Adrenal gland (tissue), 12 donors: ENCODE measurements around the gene KCNJ14. TPM values are rescaled to one million over a fixed set of nuclear protein-coding genes. Genes with fewer than 3 reads are reported as not detected.
A peak's percentile ranks its signal among the peaks of the same experiment; 100 is the strongest.

Source experiments
- DNase-seq, 7 donors: peaks; one replicate each; pipeline ENCODE4 v3.0.0-alpha.2; 2019 to 2020
- H3K27ac ChIP-seq, 5 donors: fragments of 200-600 bp; sonication (generic) in 4 of 5; 1 replicate in 3 of 5; 2 replicates in 2 of 5; pipeline versions ENCODE4 v1.5.1 to v1.8.0; 2016 to 2020; ENCODE audit warnings: mild to moderate bottlenecking in 1 of 5
- H3K27me3 ChIP-seq: fragments of 200-600 bp; 2 replicates; pipeline ENCODE4 v1.8.0; 2021
- H3K36me3 ChIP-seq, 2 donors: fragments of 200-600 bp; replicated peaks in 1 of 2; 1 replicate in 1 of 2; 2 replicates in 1 of 2; pipeline versions ENCODE4 v1.5.1 to v1.8.0; 2018 to 2022
- H3K4me1 ChIP-seq, 2 donors: fragments of 200-600 bp; replicated peaks in 1 of 2; 1 replicate in 1 of 2; 2 replicates in 1 of 2; pipeline versions ENCODE4 v1.5.1 to v1.8.0; 2018 to 2021
- H3K4me3 ChIP-seq, 4 donors: fragments of 200-600 bp; sonication (generic) in 3 of 4; one replicate each; pipeline ENCODE4 v1.5.1; 2016 to 2018
- H3K9me3 ChIP-seq, 3 donors: fragments of 200-600 bp; sonication (generic) in 1 of 3; replicated peaks in 1 of 3; 1 replicate in 2 of 3; 2 replicates in 1 of 3; pipeline versions ENCODE4 v1.5.1 to v1.8.0; 2016 to 2021
- POLR2A ChIP-seq, 2 donors: fragments of 450-650 bp; IDR thresholded peaks; one replicate each; pipeline ENCODE4 v1.6.1; 2017; ENCODE audit warnings: antibody characterized with exemption in 2 of 2, mild to moderate bottlenecking in 2 of 2, moderate library complexity in 1 of 2
- WGBS, 4 donors: extraction: QIAGEN DNeasy Blood & Tissue Kit in 2 of 4; methylation state at CpG; one replicate each; pipeline versions ENCODE4 v1.1.5 to v1.1.7; 2013 to 2017; 5-methylcytosine and 5-hydroxymethylcytosine counted together
- intact Hi-C, 2 donors: fragments of 100-400 bp; cut with DNase I; formaldehyde crosslinking; loops; one replicate each; pipeline versions ENCODE4 v1.14.1 to v1.15.0; 2022 to 2023
- polyA plus RNA-seq, 3 donors: library from polyadenylated mRNA; stranded (reverse); fragments of 200-250 nt in 2 of 3; fragments of 350-450 nt in 1 of 3; fragmentation: Illumina TruSeq in 1 of 3; extraction: RNeasy Lipid Tissue Mini Kit (QIAGEN cat#74804) in 1 of 3; gene quantifications; one replicate each; pipeline ENCODE4 v1.2.3, GENCODE V29; 2013 to 2014
- total RNA-seq, 9 donors: library from RNA; depleted of rRNA in 4 of 9; stranded (reverse); fragments of >200 nt in 4 of 9; fragments of 120-200 nt in 1 of 9; fragmentation: NEBNext Ultra II Directional in 1 of 9; extraction: Animal tissue kit (Norgen Biotek cat#: 25700) in 1 of 9; gene quantifications; one replicate each; pipeline versions ENCODE4 v1.1.0 to v1.2.4, GENCODE V29; 2013 to 2023
- TF ChIP-seq, protein P1 (sequence below), 6 experiments: fragments of 450-650 bp in 4 of 6; fragments of 200-600 bp in 2 of 6; sonication (generic) in 1 of 6; IDR thresholded peaks; 1 replicate in 5 of 6; 2 replicates in 1 of 6; pipeline versions ENCODE4 v1.5.1 to v1.8.0; 2016 to 2021; ENCODE audit warnings: antibody characterized with exemption in 6 of 6, mild to moderate bottlenecking in 2 of 6, moderate library complexity in 1 of 6
- donor health status: healthy with polysubstance abuse.
- donor health status: Bipolar disorder and iron deficiency.
- donor health status: DM: yes; HTN: yes; CAD: no.
- donor health status: DM: no; HTN: no; CAD: no.
- donor health status: DM: no; HTN: no; CAD: no.
- donor health status: DM: yes; HTN: yes; CAD: no.

Gene KCNJ14
- total and polyA plus RNA-seq, 12 donors, result 0.09 to 0.83 (median 0.42) TPM

DNA sequence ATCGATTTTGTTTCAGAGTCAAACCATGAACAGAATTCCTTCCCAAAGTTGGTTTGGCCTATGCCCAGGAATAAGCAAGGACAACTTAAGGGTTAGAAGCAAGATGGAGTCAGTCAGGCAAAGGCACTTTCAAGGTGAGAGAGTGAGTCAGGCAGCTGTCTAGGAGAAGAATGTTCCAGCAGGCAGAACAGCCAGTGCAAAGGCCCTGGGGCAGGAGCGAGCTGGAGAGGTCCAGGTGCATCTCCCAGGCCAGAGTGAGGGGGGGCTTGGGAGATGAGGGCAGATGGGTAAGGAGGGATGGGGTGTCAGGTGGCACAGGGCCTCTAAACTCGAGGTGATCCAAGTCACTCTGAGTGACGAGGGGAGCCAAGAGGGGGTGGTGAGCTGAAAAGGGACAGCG is 18.8 kb upstream of the KCNJ14 start:
- intact Hi-C loops, result no loop called here
- Histone ChIP-seq H3K36me3 (no peaks in the 10 kb centered on the region), H3K4me3 (no peak overlapping the region), H3K9me3 (no peaks in the 10 kb centered on the region), H3K27ac (no peak overlapping the region), H3K4me1 (no peaks in the 10 kb centered on the region), H3K27me3 (no peaks in the 10 kb centered on the region)
- no peak for DNase-seq
- WGBS, 4 donors, result 84 to 91% (median 86%) methylated on average over 5 of the region's 5 CpGs
- no peak for TF ChIP-seq POLR2A (IDR thresholded peaks at IDR 0.05)
- TF ChIP-seq, protein P1, sequence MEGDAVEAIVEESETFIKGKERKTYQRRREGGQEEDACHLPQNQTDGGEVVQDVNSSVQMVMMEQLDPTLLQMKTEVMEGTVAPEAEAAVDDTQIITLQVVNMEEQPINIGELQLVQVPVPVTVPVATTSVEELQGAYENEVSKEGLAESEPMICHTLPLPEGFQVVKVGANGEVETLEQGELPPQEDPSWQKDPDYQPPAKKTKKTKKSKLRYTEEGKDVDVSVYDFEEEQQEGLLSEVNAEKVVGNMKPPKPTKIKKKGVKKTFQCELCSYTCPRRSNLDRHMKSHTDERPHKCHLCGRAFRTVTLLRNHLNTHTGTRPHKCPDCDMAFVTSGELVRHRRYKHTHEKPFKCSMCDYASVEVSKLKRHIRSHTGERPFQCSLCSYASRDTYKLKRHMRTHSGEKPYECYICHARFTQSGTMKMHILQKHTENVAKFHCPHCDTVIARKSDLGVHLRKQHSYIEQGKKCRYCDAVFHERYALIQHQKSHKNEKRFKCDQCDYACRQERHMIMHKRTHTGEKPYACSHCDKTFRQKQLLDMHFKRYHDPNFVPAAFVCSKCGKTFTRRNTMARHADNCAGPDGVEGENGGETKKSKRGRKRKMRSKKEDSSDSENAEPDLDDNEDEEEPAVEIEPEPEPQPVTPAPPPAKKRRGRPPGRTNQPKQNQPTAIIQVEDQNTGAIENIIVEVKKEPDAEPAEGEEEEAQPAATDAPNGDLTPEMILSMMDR (IDR thresholded peaks at IDR 0.05), result no peak

DNA sequence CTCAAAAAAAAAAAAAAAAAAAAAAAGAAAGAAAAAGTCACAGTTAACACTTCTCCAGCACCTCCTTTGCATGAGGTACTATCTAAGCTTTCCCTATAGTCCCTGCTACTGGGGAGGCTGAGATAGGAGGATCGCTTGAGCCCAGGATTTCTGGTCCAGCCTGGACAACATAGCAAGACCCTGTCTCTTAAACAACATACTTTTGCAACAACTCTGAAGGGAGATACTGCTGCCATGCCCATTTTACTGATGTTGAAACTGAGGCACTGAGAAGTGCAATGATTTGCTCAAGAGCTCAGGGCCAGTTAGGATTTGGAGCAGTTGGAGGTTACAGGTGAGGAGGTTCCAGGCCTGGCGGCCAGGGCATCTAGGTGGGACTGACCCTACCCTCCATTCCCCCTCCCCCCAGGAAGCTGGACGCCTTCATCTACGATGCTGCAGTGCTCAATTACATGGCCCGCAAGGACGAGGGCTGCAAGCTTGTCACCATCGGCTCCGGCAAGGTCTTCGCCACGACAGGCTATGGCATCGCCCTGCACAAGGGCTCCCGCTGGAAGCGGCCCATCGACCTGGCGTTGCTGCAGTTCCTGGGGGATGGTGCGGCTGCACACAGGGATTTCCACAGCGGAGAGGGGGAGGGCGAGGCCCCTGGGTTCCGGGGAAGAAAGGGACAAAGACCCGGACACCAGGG is 13.9 kb upstream of the KCNJ14 start:
- peaks cover 3 to 18% of the 10 kb centered on the region in 2 donors for H3K4me1 ChIP-seq
- no peak for DNase-seq
- no peak for TF ChIP-seq POLR2A (IDR thresholded peaks at IDR 0.05)
- TF ChIP-seq, protein P1 (IDR thresholded peaks at IDR 0.05), result no peak
- H3K36me3 ChIP-seq, result no peaks in the 10 kb centered on the region
- WGBS, 4 donors, result 93 to 97% (median 96%) methylated on average over 5 to 20 of the region's 20 CpGs
- no peak overlapping the region for H3K27ac ChIP-seq
- intact Hi-C loops, result loop anchor here in 1 of 2 donors (10.0 kb wide), 1 partner anchor 47 kb away; the partner anchor contains the start of genes GRIN2D and KDELR1
- H3K9me3 ChIP-seq, result no peaks in the 10 kb centered on the region
- H3K4me3 ChIP-seq, result no peak overlapping the region
- H3K27me3 ChIP-seq, result peaks cover 5% of the 10 kb centered on the region

DNA sequence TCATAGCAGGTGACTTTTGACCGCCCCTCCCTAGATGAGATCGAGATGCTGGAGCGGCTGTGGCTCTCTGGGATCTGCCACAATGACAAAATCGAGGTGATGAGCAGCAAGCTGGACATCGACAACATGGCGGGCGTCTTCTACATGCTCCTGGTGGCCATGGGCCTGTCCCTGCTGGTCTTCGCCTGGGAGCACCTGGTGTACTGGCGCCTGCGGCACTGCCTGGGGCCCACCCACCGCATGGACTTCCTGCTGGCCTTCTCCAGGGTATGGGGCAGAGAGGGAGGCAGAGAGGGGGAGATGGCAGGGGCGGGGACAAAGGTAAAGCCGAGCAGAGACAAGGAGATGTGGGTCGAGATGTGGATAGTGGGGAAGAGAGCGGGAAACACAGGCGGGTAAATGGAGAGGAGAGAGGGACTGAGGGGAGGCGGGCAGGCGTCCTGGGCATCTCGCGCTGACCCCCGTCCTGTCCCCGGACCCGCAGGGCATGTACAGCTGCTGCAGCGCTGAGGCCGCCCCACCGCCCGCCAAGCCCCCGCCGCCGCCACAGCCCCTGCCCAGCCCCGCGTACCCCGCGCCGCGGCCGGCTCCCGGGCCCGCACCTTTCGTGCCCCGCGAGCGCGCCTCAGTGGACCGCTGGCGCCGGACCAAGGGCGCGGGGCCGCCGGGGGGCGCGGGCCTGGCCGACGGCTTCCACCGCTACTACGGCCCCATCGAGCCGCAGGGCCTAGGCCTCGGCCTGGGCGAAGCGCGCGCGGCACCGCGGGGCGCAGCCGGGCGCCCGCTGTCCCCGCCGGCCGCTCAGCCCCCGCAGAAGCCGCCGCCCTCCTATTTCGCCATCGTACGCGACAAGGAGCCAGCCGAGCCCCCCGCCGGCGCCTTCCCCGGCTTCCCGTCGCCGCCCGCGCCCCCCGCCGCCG is 13.0 kb upstream of the KCNJ14 start:
- no peak for TF ChIP-seq POLR2A (IDR thresholded peaks at IDR 0.05)
- TF ChIP-seq, protein P1 (IDR thresholded peaks at IDR 0.05), result no peak
- H3K27ac ChIP-seq, result no peak overlapping the region
- H3K4me1 ChIP-seq, result peaks cover 5 to 20% of the 10 kb centered on the region in 2 donors
- H3K9me3 ChIP-seq, result no peaks in the 10 kb centered on the region
- DNase-seq, result no peak
- 37 to 68% (median 61%) methylated on average over 32 to 94 of the region's 94 CpGs for WGBS, 4 donors
- peaks cover 0 to 5% of the 10 kb centered on the region in 2 donors for H3K36me3 ChIP-seq
- intact Hi-C loops, result loop anchor here in 1 of 2 donors (10.0 kb wide), 1 partner anchor 48 kb away; the partner anchor contains the start of genes GRIN2D and KDELR1
- peaks cover 5% of the 10 kb centered on the region for H3K27me3 ChIP-seq
- H3K4me3 ChIP-seq, result no peak overlapping the region

DNA sequence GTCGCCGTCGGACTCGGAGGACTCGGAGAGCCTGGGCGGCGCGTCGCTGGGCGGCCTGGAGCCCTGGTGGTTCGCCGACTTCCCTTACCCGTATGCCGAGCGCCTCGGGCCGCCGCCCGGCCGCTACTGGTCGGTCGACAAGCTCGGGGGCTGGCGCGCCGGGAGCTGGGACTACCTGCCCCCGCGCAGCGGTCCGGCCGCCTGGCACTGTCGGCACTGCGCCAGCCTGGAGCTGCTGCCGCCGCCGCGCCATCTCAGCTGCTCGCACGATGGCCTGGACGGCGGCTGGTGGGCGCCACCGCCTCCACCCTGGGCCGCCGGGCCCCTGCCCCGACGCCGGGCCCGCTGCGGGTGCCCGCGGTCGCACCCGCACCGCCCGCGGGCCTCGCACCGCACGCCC is 12.1 kb upstream of the KCNJ14 start:
- intact Hi-C loops, result loop anchor here in 1 of 2 donors (10.0 kb wide), 1 partner anchor 48 kb away; the partner anchor contains the start of genes GRIN2D and KDELR1
- TF ChIP-seq, protein P1 (IDR thresholded peaks at IDR 0.05), result no peak
- Histone ChIP-seq H3K36me3 (peaks cover 0 to 13% of the 10 kb centered on the region in 2 donors), H3K9me3 (no peaks in the 10 kb centered on the region), H3K27me3 (peaks cover 5% of the 10 kb centered on the region), H3K4me1 (peaks cover 5 to 20% of the 10 kb centered on the region in 2 donors), H3K27ac (no peak overlapping the region), H3K4me3 (peak overlapping the region in 1 of 4 donors; percentile 86)
- WGBS, 4 donors, result 10 to 22% (median 18%) methylated on average over 20 to 56 of the region's 60 CpGs; no CpG with 5 or more reads in 1 of the 4 donors
- DNase-seq, result peak in 1 of 7 donors; percentile 23
